ENCODE measurements around the gene LCA5. TPM values are rescaled to one million over a fixed set of nuclear protein-coding genes. Genes with fewer than 3 reads are reported as not detected.
"Not testable (repeated sequence)": the region's sequence is repeated elsewhere in the genome, so short reads cannot be mapped to it uniquely, and the experiment has no call there.

LCA5 gene
- total and polyA plus RNA-seq, 3 donors from 2014 or later, result 5.2 to 17.7 (median 15.4) TPM

DNA sequence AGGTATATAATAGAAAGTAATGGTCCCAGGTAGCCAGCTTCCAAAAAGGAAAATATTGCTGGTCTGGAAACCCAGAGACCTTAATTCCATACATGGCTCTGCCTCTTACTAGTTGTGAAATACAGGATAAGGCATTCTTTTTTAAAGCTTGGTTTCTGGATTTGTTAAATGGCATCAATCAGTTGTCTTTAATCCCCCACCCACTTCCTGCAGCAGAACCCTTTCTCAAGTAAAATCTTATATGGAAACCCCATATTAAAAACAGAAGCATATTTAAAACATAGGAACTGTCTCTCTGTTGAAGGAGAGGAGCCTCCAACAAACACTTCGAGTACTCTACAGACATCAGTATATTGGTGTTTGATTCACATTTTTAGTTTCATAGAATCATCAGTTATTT lies 6.2 kb upstream of the LCA5 start:
- Histone ChIP-seq H3K4me3 (no peak overlapping the region), H3K9me3 (no peaks in the 10 kb centered on the region), H3K36me3 (ENCODE audit: low read depth, missing control alignments) (no peaks in the 10 kb centered on the region), H3K27ac (peak overlapping the region; percentile 35 to 86), H3K27me3 (no peaks in the 10 kb centered on the region), H3K4me1 (peaks cover 20% of the 10 kb centered on the region)
- DNase-seq, result no peak
- TF ChIP-seq POLR2A (IDR thresholded peaks at IDR 0.05), result no peak
- TF ChIP-seq, protein P1, sequence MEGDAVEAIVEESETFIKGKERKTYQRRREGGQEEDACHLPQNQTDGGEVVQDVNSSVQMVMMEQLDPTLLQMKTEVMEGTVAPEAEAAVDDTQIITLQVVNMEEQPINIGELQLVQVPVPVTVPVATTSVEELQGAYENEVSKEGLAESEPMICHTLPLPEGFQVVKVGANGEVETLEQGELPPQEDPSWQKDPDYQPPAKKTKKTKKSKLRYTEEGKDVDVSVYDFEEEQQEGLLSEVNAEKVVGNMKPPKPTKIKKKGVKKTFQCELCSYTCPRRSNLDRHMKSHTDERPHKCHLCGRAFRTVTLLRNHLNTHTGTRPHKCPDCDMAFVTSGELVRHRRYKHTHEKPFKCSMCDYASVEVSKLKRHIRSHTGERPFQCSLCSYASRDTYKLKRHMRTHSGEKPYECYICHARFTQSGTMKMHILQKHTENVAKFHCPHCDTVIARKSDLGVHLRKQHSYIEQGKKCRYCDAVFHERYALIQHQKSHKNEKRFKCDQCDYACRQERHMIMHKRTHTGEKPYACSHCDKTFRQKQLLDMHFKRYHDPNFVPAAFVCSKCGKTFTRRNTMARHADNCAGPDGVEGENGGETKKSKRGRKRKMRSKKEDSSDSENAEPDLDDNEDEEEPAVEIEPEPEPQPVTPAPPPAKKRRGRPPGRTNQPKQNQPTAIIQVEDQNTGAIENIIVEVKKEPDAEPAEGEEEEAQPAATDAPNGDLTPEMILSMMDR (IDR thresholded peaks at IDR 0.05), result no peak
- WGBS, 2 donors, result 84 to 90% methylated on average over 1 of the region's 1 CpG
- intact Hi-C loops (cut with DNase I; ENCODE audit: low total_unique reads), result no loop called here

DNA sequence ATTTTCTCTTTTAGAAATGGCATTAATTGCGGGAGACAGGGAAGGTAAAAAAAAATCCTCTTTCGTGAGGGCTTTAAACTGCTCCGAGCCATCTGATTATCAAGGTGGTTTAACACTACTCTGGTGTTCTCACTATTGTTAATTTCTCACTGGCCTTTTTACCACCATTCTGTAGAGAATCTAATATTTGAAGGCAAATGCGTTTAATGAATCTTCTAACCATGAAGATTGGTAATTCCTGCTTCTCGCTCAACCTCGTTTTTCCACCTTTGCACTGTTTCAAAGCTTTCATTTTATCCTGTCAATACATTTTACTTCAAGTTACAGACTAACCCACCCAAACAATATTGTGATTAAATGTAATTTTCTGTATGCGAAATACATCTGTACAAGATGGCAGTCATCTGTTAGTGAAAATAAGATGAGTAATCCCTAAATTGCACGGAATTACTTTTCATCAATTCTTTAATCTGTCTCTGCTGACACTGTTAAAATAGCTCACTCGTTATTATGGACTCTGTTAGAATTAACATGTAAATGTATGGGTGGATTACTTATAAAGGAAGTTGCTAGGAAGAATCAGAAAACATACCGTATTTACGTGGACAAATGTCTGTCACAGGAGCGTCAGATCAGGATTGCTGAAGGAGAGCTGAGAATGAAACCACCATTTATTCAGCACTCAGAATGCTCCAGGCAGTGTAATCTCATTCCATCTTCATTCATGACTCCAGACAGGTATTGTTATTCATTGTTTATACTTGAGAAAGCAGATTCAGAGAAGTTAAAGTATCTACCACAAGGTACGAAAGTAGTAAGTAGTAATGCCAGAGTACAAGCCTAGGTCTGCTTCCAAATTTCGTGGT lies 1.1 kb upstream of the LCA5 start:
- Histone ChIP-seq H3K27me3 (no peaks in the 10 kb centered on the region), H3K9me3 (no peaks in the 10 kb centered on the region), H3K27ac (peak overlapping the region; percentile 92 to 93), H3K4me1 (peaks cover 9% of the 10 kb centered on the region), H3K4me3 (peak overlapping the region; percentile 66 to 75), H3K36me3 (ENCODE audit: low read depth, missing control alignments) (no peaks in the 10 kb centered on the region)
- no peak for TF ChIP-seq POLR2A (IDR thresholded peaks at IDR 0.05)
- TF ChIP-seq, protein P1 (IDR thresholded peaks at IDR 0.05), result no peak
- intact Hi-C loops (cut with DNase I; ENCODE audit: low total_unique reads), result no loop called here
- DNase-seq, result no peak
- 20 to 21% methylated on average over 14 of the region's 14 CpGs for WGBS, 2 donors

DNA sequence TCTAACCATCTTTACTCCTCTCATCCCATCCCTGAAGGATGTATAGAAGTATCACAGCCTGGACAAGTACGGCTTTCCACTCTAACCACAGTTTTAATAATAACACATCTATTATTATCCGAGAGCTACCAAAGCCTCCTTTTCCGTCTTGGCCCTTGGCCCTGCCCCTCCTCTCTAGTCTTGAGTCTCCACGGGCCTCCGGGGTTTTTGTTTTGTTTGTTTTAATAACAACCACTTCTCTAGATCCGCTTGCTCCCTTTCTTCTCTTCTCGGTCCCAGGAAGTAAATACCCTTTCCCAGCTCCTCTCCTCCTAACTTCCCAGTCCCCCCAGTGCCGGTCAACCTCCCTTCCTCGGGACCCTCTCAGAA lies 661 bp downstream of the LCA5 start:
- DNase-seq, result peak; percentile 75
- intact Hi-C loops (cut with DNase I; ENCODE audit: low total_unique reads), result no loop called here
- H3K4me3 ChIP-seq, result peak overlapping the region; percentile 66 to 75
- H3K4me1 ChIP-seq, result peaks cover 9% of the 10 kb centered on the region
- no peaks in the 10 kb centered on the region for H3K36me3 ChIP-seq (ENCODE audit: low read depth, missing control alignments)
- H3K27me3 ChIP-seq, result no peaks in the 10 kb centered on the region
- H3K9me3 ChIP-seq, result no peaks in the 10 kb centered on the region
- TF ChIP-seq, protein P1 (IDR thresholded peaks at IDR 0.05), result no peak
- no peak for TF ChIP-seq POLR2A (IDR thresholded peaks at IDR 0.05)
- WGBS, 2 donors, result 1 to 2% methylated on average over 9 of the region's 9 CpGs
- peak overlapping the region; percentile 92 to 93 for H3K27ac ChIP-seq

DNA sequence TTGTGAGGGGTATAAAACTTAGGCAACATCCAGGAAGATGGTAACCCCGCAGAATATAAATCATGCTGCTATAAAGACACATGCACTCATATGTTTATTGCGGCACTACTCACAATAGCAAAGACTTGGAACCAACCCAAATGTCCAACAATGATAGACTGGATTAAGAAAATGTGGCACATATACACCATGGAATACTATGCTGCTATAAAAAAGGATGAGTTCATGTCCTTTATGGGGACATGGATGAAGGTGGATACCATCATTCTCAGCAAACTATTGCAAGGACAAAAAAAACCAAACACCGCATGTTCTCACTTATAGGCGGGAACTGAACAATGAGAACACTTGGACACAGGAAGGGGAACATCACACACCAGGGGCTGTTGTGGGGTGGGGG lies 7.7 kb downstream of the LCA5 start:
- H3K4me3 ChIP-seq; H3K36me3 ChIP-seq (ENCODE audit: low read depth, missing control alignments); intact Hi-C loops (cut with DNase I; ENCODE audit: low total_unique reads); H3K27me3 ChIP-seq; H3K9me3 ChIP-seq; H3K27ac ChIP-seq; DNase-seq: not testable (repeated sequence)
- 91 to 96% methylated on average over 4 of the region's 4 CpGs for WGBS, 2 donors
- peaks cover 18% of the 10 kb centered on the region for H3K4me1 ChIP-seq

DNA sequence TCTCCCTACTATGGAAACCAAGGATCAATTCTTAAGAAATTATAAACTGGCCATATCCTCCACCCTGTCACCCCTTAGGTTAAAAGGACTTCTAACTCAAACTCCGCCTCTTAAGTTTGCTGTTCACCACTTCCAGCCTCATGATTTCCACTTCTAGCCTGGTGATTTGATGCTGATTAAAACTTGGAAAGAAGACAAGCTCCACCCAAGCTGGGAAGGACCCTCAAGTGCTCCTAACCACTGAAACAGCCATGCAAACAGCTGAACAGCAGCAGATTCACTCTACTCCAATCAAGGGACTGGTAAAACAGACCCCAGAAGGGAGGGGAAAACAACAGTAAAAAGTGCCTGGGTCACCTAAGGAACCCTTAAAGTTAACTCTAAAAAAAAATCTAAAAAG lies 10.3 kb downstream of the LCA5 start:
- H3K9me3 ChIP-seq, result no peaks in the 10 kb centered on the region
- no peaks in the 10 kb centered on the region for H3K27me3 ChIP-seq
- no peaks in the 10 kb centered on the region for H3K36me3 ChIP-seq (ENCODE audit: low read depth, missing control alignments)
- intact Hi-C loops (cut with DNase I; ENCODE audit: low total_unique reads), result no loop called here
- no peak overlapping the region for H3K4me3 ChIP-seq
- WGBS, 2 donors, result 91 to 100% methylated on average over 1 of the region's 1 CpG
- H3K4me1 ChIP-seq, result peaks cover 18% of the 10 kb centered on the region
- peak overlapping the region; percentile 70 to 76 for H3K27ac ChIP-seq
- DNase-seq, result no peak
- TF ChIP-seq, protein P1 (IDR thresholded peaks at IDR 0.05), result no peak
- TF ChIP-seq POLR2A (IDR thresholded peaks at IDR 0.05), result no peak

Measured in testis (tissue), 3 donors.